Left kidney (tissue), 2 donors: ENCODE measurements around the gene MYBPC1. TPM values are rescaled to one million over a fixed set of nuclear protein-coding genes. Genes with fewer than 3 reads are reported as not detected.

Source experiments
- DNase-seq: peaks from one replicate; pipeline ENCODE4 v3.0.0-alpha.2; 2013
- polyA plus RNA-seq: library from polyadenylated mRNA; unstranded; fragments of 120-200 nt; gene quantifications from one replicate; pipeline ENCODE4 v1.2.1, GENCODE V29; 2013; ENCODE audit not compliant: insufficient read length

Gene MYBPC1
- polyA plus RNA-seq, 1 donor: not detected

- DNase-seq: no peak
These were observed 5.2 kb downstream of the MYBPC1 start for GRCh38 chr12:101599771-101600484.

GRCh38 chr12:101604132-101604531 lies 9.4 kb downstream of the MYBPC1 start:
- no peak for DNase-seq

- DNase-seq: no peak
These were observed 13.1 kb downstream of the MYBPC1 start for GRCh38 chr12:101607894-101608293.

- DNase-seq: no peak
These were observed 13.7 kb downstream of the MYBPC1 start for GRCh38 chr12:101608301-101609133.

- no peak for DNase-seq
These were observed 14.4 kb downstream of the MYBPC1 start for GRCh38 chr12:101609198-101609597.

- DNase-seq: no peak
These were observed 17.6 kb downstream of the MYBPC1 start for GRCh38 chr12:101612160-101612916.

GRCh38 chr12:101616027-101616494 lies 21.3 kb downstream of the MYBPC1 start:
- DNase-seq: no peak

GRCh38 chr12:101619026-101619786 lies 24.4 kb downstream of the MYBPC1 start:
- DNase-seq: no peak

- no peak for DNase-seq
These were observed 25.3 kb downstream of the MYBPC1 start for GRCh38 chr12:101619858-101620761.

- DNase-seq: no peak
These were observed 26.0 kb downstream of the MYBPC1 start for GRCh38 chr12:101620762-101621133.

- DNase-seq: no peak
These were observed 33.9 kb downstream of the MYBPC1 start for GRCh38 chr12:101628676-101629075.

- no peak for DNase-seq
These were observed 40.0 kb downstream of the MYBPC1 start for GRCh38 chr12:101634724-101635123.

GRCh38 chr12:101637936-101638335 lies 43.2 kb downstream of the MYBPC1 start:
- no peak for DNase-seq

- peak; percentile 39 for DNase-seq
These were observed 47.6 kb downstream of the MYBPC1 start for GRCh38 chr12:101642115-101643067.

- DNase-seq: no peak
These were observed 52.9 kb downstream of the MYBPC1 start for GRCh38 chr12:101647711-101648110.

GRCh38 chr12:101648195-101648594 lies 53.4 kb downstream of the MYBPC1 start:
- DNase-seq: no peak

GRCh38 chr12:101650346-101651117 lies 55.8 kb downstream of the MYBPC1 start:
- no peak for DNase-seq

GRCh38 chr12:101653030-101653429 lies 58.3 kb downstream of the MYBPC1 start:
- no peak for DNase-seq

- no peak for DNase-seq
These were observed 58.7 kb downstream of the MYBPC1 start for GRCh38 chr12:101653503-101653902.
